ENCODE data around the gene B4GALNT1. TPM values are rescaled to one million over a fixed set of nuclear protein-coding genes. Genes with fewer than 3 reads are reported as not detected.

B4GALNT1 gene
- total RNA-seq, 2 donors from 2014 or later, result 0.78 TPM; not detected in 1

- intact Hi-C loops (cut with DNase I), result no loop called here
- no peaks in the 10 kb centered on the region for H3K9me3 ChIP-seq
- no peaks in the 10 kb centered on the region for H3K36me3 ChIP-seq (replicated peaks in 1 of 2; ENCODE audit: insufficient read depth in 1 of 2, low read depth in 2 of 2)
- WGBS, 2 donors, result 67 to 78% methylated on average over 4 of the region's 4 CpGs
- ATAC-seq (no peak), DNase-seq (no peak)
- H3K4me3 ChIP-seq, result no peak overlapping the region
- no peak for TF ChIP-seq POLR2A (IDR thresholded peaks at IDR 0.05)
- no peak for TF ChIP-seq CTCF (IDR thresholded peaks at IDR 0.05)
- H3K27me3 ChIP-seq, result no peaks in the 10 kb centered on the region
- H3K27ac ChIP-seq, result no peak overlapping the region
- peaks cover 29% of the 10 kb centered on the region for H3K4me1 ChIP-seq
Observed at GRCh38 chr12:57605811-57606311, 27.1 kb downstream of the B4GALNT1 start.

GRCh38 chr12:57604992-57605810 lies 27.8 kb downstream of the B4GALNT1 start:
- intact Hi-C loops (cut with DNase I), result no loop called here
- WGBS, 2 donors, result 9 to 15% methylated on average over 10 to 22 of the region's 25 CpGs
- Histone ChIP-seq H3K9me3 (no peaks in the 10 kb centered on the region), H3K4me1 (peaks cover 22% of the 10 kb centered on the region), H3K27ac (peak overlapping the region; percentile 60 to 77 (median 66)), H3K27me3 (no peaks in the 10 kb centered on the region), H3K4me3 (peak overlapping the region; percentile 20 to 36), H3K36me3 (replicated peaks in 1 of 2; ENCODE audit: insufficient read depth in 1 of 2, low read depth in 2 of 2) (peaks cover 0 to 2% of the 10 kb centered on the region in 2 donors)
- peak in 2 of 4 donors; percentile 44 to 51 for DNase-seq
- TF ChIP-seq CTCF (IDR thresholded peaks at IDR 0.05), result no peak
- TF ChIP-seq POLR2A (IDR thresholded peaks at IDR 0.05), result no peak
- peak; percentile 44 for ATAC-seq

- peak in 1 of 3 donors; percentile 6 for TF ChIP-seq POLR2A (IDR thresholded peaks at IDR 0.05)
- TF ChIP-seq CTCF (IDR thresholded peaks at IDR 0.05), result no peak
- ATAC-seq (peak; percentile 57), DNase-seq (peak; percentile 35 to 70 (median 46))
- Histone ChIP-seq H3K4me1 (peaks cover 19% of the 10 kb centered on the region), H3K9me3 (no peaks in the 10 kb centered on the region), H3K27ac (peak within 1 kb of the TSS; percentile 60 to 77 (median 66)), H3K36me3 (replicated peaks in 1 of 2; ENCODE audit: insufficient read depth in 1 of 2, low read depth in 2 of 2) (peaks cover 0 to 2% of the 10 kb centered on the region in 2 donors), H3K27me3 (no peaks in the 10 kb centered on the region), H3K4me3 (peak within 1 kb of the TSS; percentile 20 to 36)
- intact Hi-C loops (cut with DNase I), result no loop called here
- WGBS, 2 donors, result 0 to 3% methylated on average over 10 to 16 of the region's 36 CpGs
Observed at GRCh38 chr12:57604454-57604991, 28.5 kb downstream of the B4GALNT1 start, which contains the start of gene DTX3. Gene DTX3, plus strand, starts transcription at chr12:57604824. Its CDS starts 1,694 bp downstream, at chr12:57606518.

- ATAC-seq (peak; percentile 43), DNase-seq (peak in 3 of 4 donors; percentile 45 to 58 (median 47))
- intact Hi-C loops (cut with DNase I), result no loop called here
- H3K4me1 ChIP-seq, result peaks cover 19% of the 10 kb centered on the region
- no peaks in the 10 kb centered on the region for H3K27me3 ChIP-seq
- H3K36me3 ChIP-seq (replicated peaks in 1 of 2; ENCODE audit: insufficient read depth in 1 of 2, low read depth in 2 of 2), result peaks cover 0 to 6% of the 10 kb centered on the region in 2 donors
- H3K4me3 ChIP-seq, result peak overlapping the region; percentile 20 to 36
- WGBS, 2 donors, result 23 to 24% methylated on average over 6 of the region's 6 CpGs
- H3K9me3 ChIP-seq, result no peaks in the 10 kb centered on the region
- peak overlapping the region; percentile 60 to 77 (median 66) for H3K27ac ChIP-seq
- TF ChIP-seq POLR2A (IDR thresholded peaks at IDR 0.05) (peak in 1 of 3 donors; percentile 15), CTCF (IDR thresholded peaks at IDR 0.05) (no peak)
Observed at GRCh38 chr12:57603815-57604453, 29.1 kb downstream of the B4GALNT1 start.

All from body of pancreas (tissue), 4 donors.